HCT116 (cell line): ENCODE measurements around the gene DPP10. TPM values are rescaled to one million over a fixed set of nuclear protein-coding genes. Genes with fewer than 3 reads are reported as not detected.

ENCODE experiments used
- ATAC-seq: fragments of 200-7000 bp; cut with Tn5 transposase; 2 replicates; pipeline ENCODE4 v1.9.1; 2020; ENCODE audit warnings: mild to moderate bottlenecking, moderate library complexity
- BruUV-seq: library from RNA; stranded (reverse); fragments of 400-500 nt; replicated peaks from 2 replicates; lab custom pipeline; 2021; lab: Mats Ljungman, UMichigan
- CTCF ChIA-PET: fragments of 300-600 bp; sonication (Branson Sonifier 250); formaldehyde crosslinking; loops from one replicate; lab custom pipeline; 2021; ENCODE audit warnings: antibody characterized with exemption; lab: Charles Lee
- POLR2A ChIA-PET: fragments of 300-600, 350-600 bp; sonication (Branson Sonifier 250); formaldehyde crosslinking; loops from one replicate; lab custom pipeline; 2021; ENCODE audit warnings: antibody characterized with exemption; lab: Charles Lee
- RAD21 ChIA-PET, 2 experiments: fragments of 300-600 bp; sonication (Branson Sonifier 250); formaldehyde crosslinking; loops; one replicate each; lab custom pipeline; 2023; ENCODE audit warnings: low total read pairs in 2 of 2; ENCODE audit not compliant: uncharacterized antibody in 2 of 2, unreplicated experiment in 2 of 2, low non-redundant PET in 1 of 2; lab: Charles Lee
- DNase-seq: peaks from one replicate; pipeline ENCODE4 v3.0.0-alpha.2; 2010; ENCODE audit warnings: low read depth, low spot score
- H2AFZ ChIP-seq: fragments of 200-600 bp; shearing (Covaris generic), sonication (generic); 2 replicates; pipeline ENCODE4 v1.6.1; 2017; ENCODE audit warnings: low read depth, mixed run types, mixed read lengths, antibody characterized with exemption, low read length; ENCODE audit not compliant: poor library complexity, severe bottlenecking
- H3K27ac ChIP-seq: 2 replicates; pipeline ENCODE4 v1.5.1; 2012; ENCODE audit warnings: low read depth, low read length
- H3K27me3 ChIP-seq: fragments of 200-600 bp; sonication (generic); 2 replicates; pipeline ENCODE4 v1.6.1; 2016; ENCODE audit warnings: mixed run types, low read length, mixed read lengths; ENCODE audit not compliant: insufficient read depth
- H3K36me3 ChIP-seq, 2 experiments: fragments of 200-500 bp in 1 of 2; fragments of 200-600 bp in 1 of 2; sonication (Bioruptor generic) in 1 of 2; sonication (generic) in 1 of 2; 2 replicates each; pipeline versions ENCODE4 v1.5.1 to v1.6.1; 2014 to 2016; ENCODE audit warnings: low read length in 2 of 2, inconsistent platforms in 1 of 2, mixed read lengths in 1 of 2, mixed run types in 1 of 2; ENCODE audit not compliant: insufficient read depth in 2 of 2, control insufficient read depth in 1 of 2
- H3K4me1 ChIP-seq, 2 experiments: fragments of 200-600 bp in 1 of 2; sonication (generic) in 1 of 2; 2 replicates each; pipeline versions ENCODE4 v1.5.1 to v1.6.1; 2012 to 2017; ENCODE audit warnings: low read length in 2 of 2, inconsistent platforms in 1 of 2, mild to moderate bottlenecking in 1 of 2, mixed read lengths in 1 of 2, mixed run types in 1 of 2, moderate library complexity in 1 of 2; ENCODE audit not compliant: insufficient read depth in 2 of 2, control insufficient read depth in 1 of 2
- H3K4me2 ChIP-seq: fragments of 200-600 bp; sonication (generic); 2 replicates; pipeline ENCODE4 v1.6.1; 2017; ENCODE audit warnings: mixed run types, low read length, mixed read lengths
- H3K4me3 ChIP-seq, 2 experiments: fragments of 200-600 bp in 1 of 2; sonication (generic) in 1 of 2; replicated peaks in 1 of 2; 2 replicates each; pipeline ENCODE4 v1.5.1; 2011 to 2016; ENCODE audit warnings: low read length in 2 of 2, control low read depth in 1 of 2, low read depth in 1 of 2, mild to moderate bottlenecking in 1 of 2, mixed read lengths in 1 of 2, mixed run types in 1 of 2
- H3K79me2 ChIP-seq: fragments of 200-600 bp; sonication (generic); 2 replicates; pipeline ENCODE4 v1.6.1; 2017; ENCODE audit warnings: mild to moderate bottlenecking, mixed run types, low read length, moderate library complexity, mixed read lengths; ENCODE audit not compliant: insufficient read depth
- H3K9ac ChIP-seq: fragments of 200-600 bp; sonication (generic); 2 replicates; pipeline ENCODE4 v1.6.1; 2016; ENCODE audit warnings: low read length, mixed read lengths
- H3K9me2 ChIP-seq: fragments of 200-600 bp; sonication (generic), shearing (Covaris generic); 2 replicates; pipeline ENCODE4 v1.6.1; 2017; ENCODE audit warnings: mixed run types, mild to moderate bottlenecking, moderate library complexity; ENCODE audit not compliant: insufficient read depth
- H3K9me3 ChIP-seq, 2 experiments: fragments of 200-500 bp in 1 of 2; fragments of 200-600 bp in 1 of 2; sonication (Bioruptor generic) in 1 of 2; sonication (generic) in 1 of 2; 2 replicates each; pipeline ENCODE4 v1.6.1; 2014 to 2017; ENCODE audit warnings: low read length in 2 of 2, mixed read lengths in 2 of 2, inconsistent platforms in 1 of 2, low read depth in 1 of 2, mild to moderate bottlenecking in 1 of 2, mixed run types in 1 of 2, moderate library complexity in 1 of 2; ENCODE audit not compliant: control insufficient read depth in 1 of 2, insufficient read depth in 1 of 2
- H4K20me1 ChIP-seq: fragments of 200-600 bp; sonication (generic), shearing (Covaris generic); 2 replicates; pipeline ENCODE4 v1.6.1; 2017; ENCODE audit warnings: mixed run types, mild to moderate bottlenecking, moderate library complexity; ENCODE audit not compliant: insufficient read depth
- CEBPB ChIP-seq: IDR thresholded peaks from 2 replicates; pipeline ENCODE4 v1.6.1; 2012; ENCODE audit warnings: low read depth
- CTCF ChIP-seq, 3 experiments: fragments of 200-600 bp in 1 of 3; sonication (generic) in 1 of 3; IDR thresholded peaks in 2 of 3; conservative IDR thresholded peaks in 1 of 3; 2 replicates each; pipeline ENCODE4 v1.5.1; 2012 to 2017; ENCODE audit warnings: low read depth in 2 of 3, low read length in 2 of 3, antibody characterized with exemption in 1 of 3, borderline replicate concordance in 1 of 3, control low read depth in 1 of 3, mild to moderate bottlenecking in 1 of 3, mixed read lengths in 1 of 3, mixed run types in 1 of 3, moderate library complexity in 1 of 3; ENCODE audit not compliant: insufficient read depth in 1 of 3
- EGR1 ChIP-seq: IDR thresholded peaks from 2 replicates; pipeline ENCODE4 v1.6.1; 2012; ENCODE audit warnings: low read depth
- ELF1 ChIP-seq: IDR thresholded peaks from 2 replicates; pipeline ENCODE4 v1.6.1; 2012; ENCODE audit warnings: low read depth, borderline replicate concordance
- FOSL1 ChIP-seq: IDR thresholded peaks from 2 replicates; pipeline ENCODE4 v1.6.1; 2012; ENCODE audit warnings: low read depth
- POLR2A ChIP-seq: IDR thresholded peaks from 2 replicates; pipeline ENCODE4 v1.7.0; 2011; ENCODE audit warnings: borderline replicate concordance; ENCODE audit not compliant: insufficient read depth, insufficient read length; ENCODE audit errors: extremely low read depth
- RAD21 ChIP-seq: IDR thresholded peaks from 2 replicates; pipeline ENCODE4 v1.6.1; 2012; ENCODE audit warnings: low read depth, mild to moderate bottlenecking
- SIN3A ChIP-seq: IDR thresholded peaks from 2 replicates; pipeline ENCODE4 v1.6.1; 2012; ENCODE audit warnings: low read depth
- SRF ChIP-seq: IDR thresholded peaks from 2 replicates; pipeline ENCODE4 v1.6.1; 2012; ENCODE audit warnings: low read depth
- TCF7L2 ChIP-seq: IDR thresholded peaks from 2 replicates; pipeline ENCODE4 v1.7.0; 2011; ENCODE audit warnings: borderline replicate concordance, inconsistent platforms; ENCODE audit not compliant: insufficient read depth, insufficient read length; ENCODE audit errors: extremely low read depth
- YY1 ChIP-seq: IDR thresholded peaks from 2 replicates; pipeline ENCODE4 v1.6.1; 2011; ENCODE audit warnings: low read length, low read depth, moderate library complexity, mild to moderate bottlenecking; ENCODE audit not compliant: insufficient replicate concordance; ENCODE audit errors: extremely low read depth
- ZFX ChIP-seq: fragments of 450-650 bp; IDR thresholded peaks from 2 replicates; pipeline ENCODE4 v1.6.1; 2017
- ZNF274 ChIP-seq: fragments of 200-500 bp; sonication (Bioruptor generic); IDR thresholded peaks from 2 replicates; pipeline ENCODE4 v1.6.1; 2014; ENCODE audit warnings: mild to moderate bottlenecking, low read depth, low read length, inconsistent platforms
- intact Hi-C: fragments of 100-400 bp; cut with micrococcal nuclease; formaldehyde crosslinking; loops from 2 replicates; pipeline ENCODE4 v1.10.0; 2022
- total RNA-seq: library from RNA; stranded (reverse); gene quantifications from one replicate; pipeline ENCODE4 v1.2.1, GENCODE V29; 2021; ENCODE audit not compliant: unreplicated experiment

The DPP10 gene
- total RNA-seq, 1 experiment from 2014 or later, result not detected

DNA sequence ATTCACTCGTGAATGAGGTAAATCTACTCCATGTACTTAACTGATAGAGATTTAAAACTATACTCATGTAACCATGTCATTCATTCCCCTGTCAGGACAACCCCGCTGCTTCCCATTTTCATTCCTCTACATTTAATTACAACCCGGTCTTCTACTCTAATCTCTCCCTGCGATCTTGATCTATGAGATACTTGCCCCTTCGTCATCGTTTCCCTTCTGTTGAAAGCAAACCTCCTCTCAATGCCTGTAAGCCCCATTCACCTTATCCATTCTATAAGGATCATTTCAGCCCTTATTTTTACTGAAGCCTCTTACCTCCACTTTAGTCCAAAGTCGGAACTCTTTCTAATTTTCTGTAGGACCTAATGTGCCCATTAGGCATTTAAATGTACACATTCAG, 492.6 kb downstream of the DPP10 start:
- RAD21 ChIA-PET, result no interaction called here
- H3K9ac ChIP-seq, result no peak overlapping the region
- intact Hi-C loops, result no loop called here
- POLR2A ChIA-PET, result no interaction called here
- no peaks in the 10 kb centered on the region for H3K27me3 ChIP-seq
- peaks cover 0 to 13% of the 10 kb centered on the region in 2 experiments; a peak in 2 of 4 replicates for H3K9me3 ChIP-seq
- TF ChIP-seq ZNF274 (no peak), TCF7L2 (no peak), ZFX (no peak), SIN3A (no peak), CTCF (IDR thresholded peaks at IDR 0.05 in 2 of 3, conservative IDR thresholded peaks at IDR 0.05 in 1 of 3; ENCODE audit: borderline replicate concordance in 1 of 3, insufficient read depth in 1 of 3, low read depth in 2 of 3, low read length in 2 of 3) (no peak), SRF (no peak), ELF1 (no peak), YY1 (no peak), EGR1 (no peak), CEBPB (no peak), RAD21 (no peak), POLR2A (no peak), FOSL1 (no peak)
- H3K4me1 ChIP-seq, result no peaks in the 10 kb centered on the region
- CTCF ChIA-PET, result no interaction called here
- no peak overlapping the region for H2AFZ ChIP-seq
- H3K36me3 ChIP-seq, result no peaks in the 10 kb centered on the region
- H3K27ac ChIP-seq, result no peak overlapping the region
- H3K4me3 ChIP-seq, result no peak overlapping the region
- H3K4me2 ChIP-seq, result no peak overlapping the region
- H3K9me2 ChIP-seq, result no peaks in the 10 kb centered on the region
- ATAC-seq (no peak), DNase-seq (no peak)
- H4K20me1 ChIP-seq, result no peaks in the 10 kb centered on the region
- no peaks in the 10 kb centered on the region for H3K79me2 ChIP-seq
- no TSS peak for BruUV-seq
